Measurements from ENCODE around the gene RALGPS1.

GRCh38 chr9:127086771-127087170 is 172.2 kb downstream of the RALGPS1 start:
- TF ChIP-seq RFX5 (IDR thresholded peaks at IDR 0.05; ENCODE audit: borderline replicate concordance, low read depth, low read length) (no peak), CTCF (IDR thresholded peaks at IDR 0.05; ENCODE audit: control extremely low read depth in 1 of 3, insufficient read depth in 1 of 3, low read depth in 1 of 3, low read length in 3 of 3) (no peak)

Measured in H1 (cell line).